Esophagus muscularis mucosa (tissue), 4 donors: ENCODE results near the gene FGA. TPM values are rescaled to one million over a fixed set of nuclear protein-coding genes. Genes with fewer than 3 reads are reported as not detected.
A peak's percentile ranks its signal among the peaks of the same experiment; 100 is the strongest.

ENCODE experiments used
- DNase-seq: peaks from one replicate; pipeline ENCODE4 v3.0.0-alpha.2; 2017; ENCODE audit errors: extremely low spot score
- H3K27ac ChIP-seq, 4 donors: fragments of 200-600 bp; sonication (generic); replicated peaks in 1 of 4; 1 replicate in 3 of 4; 2 replicates in 1 of 4; pipeline ENCODE4 v1.5.1; 2016 to 2019; ENCODE audit warnings: mild to moderate bottlenecking in 1 of 4
- H3K27me3 ChIP-seq, 4 donors: fragments of 200-600 bp; sonication (generic); one replicate each; pipeline versions ENCODE4 v1.5.1 to v1.6.0; 2016 to 2019
- H3K36me3 ChIP-seq, 4 donors: fragments of 200-600 bp; sonication (generic); one replicate each; pipeline ENCODE4 v1.5.1; 2016 to 2019
- H3K4me1 ChIP-seq, 4 donors: fragments of 200-600 bp; sonication (generic); one replicate each; pipeline ENCODE4 v1.5.1; 2016 to 2019
- H3K4me3 ChIP-seq, 4 donors: fragments of 200-600 bp; sonication (generic); 1 replicate in 2 of 4; 2 replicates in 2 of 4; pipeline ENCODE4 v1.5.1; 2016 to 2019; ENCODE audit warnings: mild to moderate bottlenecking in 4 of 4, moderate library complexity in 1 of 4
- H3K9me3 ChIP-seq, 4 donors: fragments of 200-600 bp; sonication (generic); 1 replicate in 3 of 4; 2 replicates in 1 of 4; pipeline ENCODE4 v1.5.1; 2016 to 2019
- CTCF ChIP-seq, 3 experiments: fragments of 200-600 bp in 2 of 3; fragments of 450-650 bp in 1 of 3; sonication (generic) in 2 of 3; IDR thresholded peaks; one replicate each; pipeline ENCODE4 v1.5.1; 2017 to 2019; ENCODE audit warnings: antibody characterized with exemption in 3 of 3, mild to moderate bottlenecking in 2 of 3, moderate library complexity in 1 of 3
- EP300 ChIP-seq: sonication (generic); formaldehyde crosslinking; IDR thresholded peaks from one replicate; pipeline ENCODE4 v1.6.1; 2017; ENCODE audit warnings: antibody characterized with exemption
- POLR2A ChIP-seq: fragments of 450-650 bp; IDR thresholded peaks from one replicate; pipeline ENCODE4 v1.6.1; 2017; ENCODE audit warnings: antibody characterized with exemption, moderate library complexity, mild to moderate bottlenecking, low read depth
- POLR2AphosphoS5 ChIP-seq, 2 donors: sonication (generic); formaldehyde crosslinking; IDR thresholded peaks; one replicate each; pipeline ENCODE4 v1.6.1; 2017; ENCODE audit warnings: antibody characterized with exemption in 2 of 2
- WGBS: methylation state at CpG from one replicate; pipeline ENCODE4 v1.1.5; 2018; 5-methylcytosine and 5-hydroxymethylcytosine counted together
- intact Hi-C: fragments of 100-400 bp; cut with DNase I; formaldehyde crosslinking; loops from one replicate; pipeline ENCODE4 v1.15.1; 2023
- total RNA-seq, 4 donors: library from RNA; depleted of rRNA; stranded (reverse); fragments of >200 nt; gene quantifications; one replicate each; pipeline versions ENCODE4 v1.1.0 to v1.2.1, GENCODE V29; 2016

FGA gene
- total RNA-seq, 4 donors from 2014 or later, result not detected

- no peak overlapping the region for H3K27ac ChIP-seq
- intact Hi-C loops, result loop anchor here (5.0 to 10.0 kb wide), 2 partner anchors 70 to 228 kb away; partner anchors contain the start of gene PLRG1
- no peak overlapping the region for H3K4me3 ChIP-seq
- H3K27me3 ChIP-seq, result peaks cover 0 to 9% (median 0%) of the 10 kb centered on the region in 4 donors
- H3K9me3 ChIP-seq, result no peaks in the 10 kb centered on the region
- TF ChIP-seq CTCF (IDR thresholded peaks at IDR 0.05) (peak in 2 of 3 experiments; percentile 11 to 38), POLR2A (no peak)
- H3K36me3 ChIP-seq, result no peaks in the 10 kb centered on the region
- peaks cover 8 to 13% (median 10%) of the 10 kb centered on the region in 4 donors for H3K4me1 ChIP-seq
- DNase-seq, result no peak
Observed at GRCh38 chr4:154622598-154622997, 32.1 kb upstream of the FGA start.

GRCh38 chr4:154620111-154620510 is 29.6 kb upstream of the FGA start:
- Histone ChIP-seq H3K9me3 (no peaks in the 10 kb centered on the region), H3K4me3 (no peak overlapping the region), H3K36me3 (no peaks in the 10 kb centered on the region), H3K27ac (no peak overlapping the region), H3K4me1 (no peaks in the 10 kb centered on the region), H3K27me3 (no peaks in the 10 kb centered on the region)
- 5% methylated on average over 1 of the region's 1 CpG for WGBS
- intact Hi-C loops, result loop anchor here (5.0 to 10.0 kb wide), 2 partner anchors 68 to 225 kb away; partner anchors contain the start of gene PLRG1
- no peak for TF ChIP-seq POLR2AphosphoS5 (IDR thresholded peaks at IDR 0.05)
- TF ChIP-seq CTCF (IDR thresholded peaks at IDR 0.05), result no peak
- TF ChIP-seq EP300, result no peak
- no peak for TF ChIP-seq POLR2A
- no peak for DNase-seq

- no peaks in the 10 kb centered on the region for H3K4me1 ChIP-seq
- intact Hi-C loops, result no loop called here
- H3K27me3 ChIP-seq, result no peaks in the 10 kb centered on the region
- no peaks in the 10 kb centered on the region for H3K36me3 ChIP-seq
- no peak overlapping the region for H3K27ac ChIP-seq
- DNase-seq, result no peak
- 44% methylated on average over 4 of the region's 4 CpGs for WGBS
- no peak overlapping the region for H3K4me3 ChIP-seq
- TF ChIP-seq EP300, result no peak
- peak; percentile 23 to 52 (median 32) for TF ChIP-seq CTCF (IDR thresholded peaks at IDR 0.05)
- H3K9me3 ChIP-seq, result no peaks in the 10 kb centered on the region
Observed at GRCh38 chr4:154618708-154619315, 28.3 kb upstream of the FGA start.

GRCh38 chr4:154617820-154618317 is 27.3 kb upstream of the FGA start:
- H3K9me3 ChIP-seq, result no peaks in the 10 kb centered on the region
- no peak overlapping the region for H3K4me3 ChIP-seq
- H3K4me1 ChIP-seq, result no peaks in the 10 kb centered on the region
- no peaks in the 10 kb centered on the region for H3K27me3 ChIP-seq
- TF ChIP-seq POLR2AphosphoS5 (IDR thresholded peaks at IDR 0.05), result no peak
- TF ChIP-seq POLR2A, result no peak
- no peaks in the 10 kb centered on the region for H3K36me3 ChIP-seq
- H3K27ac ChIP-seq, result no peak overlapping the region
- WGBS, result 62% methylated on average over 5 of the region's 5 CpGs
- intact Hi-C loops, result no loop called here
- DNase-seq, result no peak

- no peak for TF ChIP-seq CTCF (IDR thresholded peaks at IDR 0.05)
- TF ChIP-seq POLR2A, result no peak
- TF ChIP-seq EP300, result no peak
- TF ChIP-seq POLR2AphosphoS5 (IDR thresholded peaks at IDR 0.05), result no peak
- H3K27ac ChIP-seq, result no peak overlapping the region
- H3K27me3 ChIP-seq, result no peaks in the 10 kb centered on the region
- intact Hi-C loops, result no loop called here
- H3K36me3 ChIP-seq, result no peaks in the 10 kb centered on the region
- no peaks in the 10 kb centered on the region for H3K4me1 ChIP-seq
- H3K4me3 ChIP-seq, result no peak overlapping the region
- no peak for DNase-seq
- WGBS, result 22% methylated on average over 2 of the region's 2 CpGs
- no peaks in the 10 kb centered on the region for H3K9me3 ChIP-seq
Observed at GRCh38 chr4:154616731-154617130, 26.2 kb upstream of the FGA start.
